HG03064 (cell line): Measurements from ENCODE around the gene RBM17.
"Not testable (repeated sequence)": the region's sequence is repeated elsewhere in the genome, so short reads cannot be mapped to it uniquely, and the experiment has no call there.

ENCODE experiments used
- ATAC-seq: cut with Tn5 transposase; IDR thresholded peaks from one replicate; pipeline ENCODE4 v1.9.1; 2021; ENCODE audit warnings: low read depth; ENCODE audit not compliant: unreplicated experiment

Gene RBM17

DNA sequence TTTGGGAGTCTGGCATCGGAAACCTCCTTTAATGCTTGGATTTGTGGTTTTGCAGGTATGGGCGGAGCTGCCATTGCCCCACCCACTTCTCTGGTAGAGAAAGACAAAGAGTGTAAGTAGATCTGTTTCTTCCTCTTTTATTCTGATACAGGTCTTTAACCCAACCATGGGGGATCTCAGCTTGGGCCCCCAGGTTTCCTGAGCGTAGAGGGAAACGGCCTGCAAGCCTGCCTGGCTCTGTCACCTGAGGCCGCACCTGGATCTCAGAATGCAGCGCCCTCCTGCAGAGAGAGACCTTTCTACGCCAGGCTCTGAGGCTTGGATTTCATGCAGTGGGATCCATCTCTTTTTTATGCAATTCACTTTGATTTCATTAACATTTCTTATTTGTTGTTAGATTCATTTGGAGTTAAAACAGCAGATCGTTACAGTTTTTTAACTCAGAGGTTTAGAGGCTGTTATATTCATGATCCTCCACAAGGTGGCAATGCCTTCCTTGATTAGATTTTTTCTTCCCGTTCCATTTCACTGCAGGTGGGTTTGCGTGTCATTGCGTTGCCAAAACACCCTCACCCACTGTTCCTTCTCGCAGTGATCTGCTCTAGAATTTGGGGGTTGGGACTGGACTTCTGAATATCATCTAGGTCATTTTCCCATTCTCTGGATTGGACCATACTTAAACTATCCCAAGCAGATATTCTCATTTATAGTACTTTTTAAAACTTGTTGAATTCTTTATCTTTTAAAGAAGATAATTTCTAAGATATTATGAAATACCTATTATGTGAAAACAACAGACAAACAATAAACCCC lies 20.0 kb downstream of the RBM17 start:
- no peak for ATAC-seq

- ATAC-seq: no peak
Measured at GRCh38 chr10:6109444-6109775, 20.6 kb downstream of the RBM17 start.

DNA sequence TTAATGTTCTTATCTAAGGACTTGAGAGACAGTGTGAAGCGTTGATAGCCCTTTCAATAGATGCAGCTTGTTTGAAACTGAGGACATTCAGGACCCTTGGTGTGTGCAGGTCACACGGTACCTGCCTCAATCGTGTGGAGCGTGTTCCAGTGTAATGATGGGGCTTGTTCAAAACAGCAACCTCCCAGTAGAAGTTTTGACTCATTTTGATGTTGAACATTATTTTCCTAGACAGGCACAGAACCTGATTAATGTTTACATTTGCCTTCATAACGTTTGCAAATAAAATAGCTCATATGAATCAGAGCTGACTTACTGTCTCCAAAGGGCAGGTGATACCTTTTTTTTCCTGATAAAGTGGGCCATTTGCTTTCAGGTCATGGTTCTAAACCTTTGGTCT lies 21.3 kb downstream of the RBM17 start:
- no peak for ATAC-seq

DNA sequence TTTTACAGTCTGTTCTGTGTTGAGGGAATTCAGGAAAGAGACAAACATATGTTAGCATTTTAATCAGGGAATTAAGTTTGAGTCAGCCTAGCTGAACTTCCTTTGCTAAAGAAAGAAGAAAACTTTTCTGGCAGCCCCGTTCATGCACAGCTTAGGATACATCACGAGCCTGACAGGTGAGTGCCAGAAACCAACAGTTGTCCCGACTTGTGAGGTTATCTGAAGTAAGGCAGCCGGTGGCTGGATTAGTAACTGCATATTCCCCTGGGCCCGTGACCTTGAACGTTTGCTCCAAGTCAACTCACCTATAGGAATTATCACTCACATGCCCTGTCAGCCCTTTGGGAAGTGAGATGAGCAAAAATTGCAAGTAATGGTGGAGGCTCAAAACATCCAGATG lies 24.1 kb downstream of the RBM17 start:
- ATAC-seq: no peak

GRCh38 chr10:6114299-6114698 lies 25.5 kb downstream of the RBM17 start:
- no peak for ATAC-seq

DNA sequence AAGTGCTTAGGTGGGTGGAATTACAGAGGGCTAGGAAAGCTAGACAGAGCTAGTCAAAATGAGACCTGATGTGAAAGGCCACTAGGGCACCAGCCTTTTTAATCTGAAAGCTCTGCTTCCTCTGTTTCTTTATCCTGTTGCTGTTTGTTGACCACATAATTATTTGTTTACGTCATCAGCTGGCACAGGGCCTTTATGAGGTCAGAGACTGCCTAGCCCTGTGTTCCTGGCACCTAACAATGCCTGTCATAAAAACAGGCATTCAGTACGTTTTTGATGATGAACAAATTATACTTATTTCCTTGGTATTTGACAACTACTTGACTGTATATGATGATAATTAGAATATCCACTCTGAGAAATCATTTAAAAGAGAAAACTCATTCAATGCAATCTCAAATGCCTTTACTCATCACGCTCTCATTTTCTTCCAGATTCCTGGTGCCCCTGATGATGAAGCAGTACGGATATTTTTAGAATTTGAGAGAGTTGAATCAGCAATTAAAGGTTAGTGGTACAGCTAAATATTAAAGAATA lies 26.0 kb downstream of the RBM17 start:
- ATAC-seq: no peak

DNA sequence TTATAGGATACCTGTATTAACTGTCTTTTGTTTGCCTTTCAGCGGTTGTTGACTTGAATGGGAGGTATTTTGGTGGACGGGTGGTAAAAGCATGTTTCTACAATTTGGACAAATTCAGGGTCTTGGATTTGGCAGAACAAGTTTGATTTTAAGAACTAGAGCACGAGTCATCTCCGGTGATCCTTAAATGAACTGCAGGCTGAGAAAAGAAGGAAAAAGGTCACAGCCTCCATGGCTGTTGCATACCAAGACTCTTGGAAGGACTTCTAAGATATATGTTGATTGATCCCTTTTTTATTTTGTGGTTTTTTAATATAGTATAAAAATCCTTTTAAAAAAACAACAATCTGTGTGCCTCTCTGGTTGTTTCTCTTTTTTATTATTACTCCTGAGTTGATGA lies 26.6 kb downstream of the RBM17 start:
- ATAC-seq: no peak

DNA sequence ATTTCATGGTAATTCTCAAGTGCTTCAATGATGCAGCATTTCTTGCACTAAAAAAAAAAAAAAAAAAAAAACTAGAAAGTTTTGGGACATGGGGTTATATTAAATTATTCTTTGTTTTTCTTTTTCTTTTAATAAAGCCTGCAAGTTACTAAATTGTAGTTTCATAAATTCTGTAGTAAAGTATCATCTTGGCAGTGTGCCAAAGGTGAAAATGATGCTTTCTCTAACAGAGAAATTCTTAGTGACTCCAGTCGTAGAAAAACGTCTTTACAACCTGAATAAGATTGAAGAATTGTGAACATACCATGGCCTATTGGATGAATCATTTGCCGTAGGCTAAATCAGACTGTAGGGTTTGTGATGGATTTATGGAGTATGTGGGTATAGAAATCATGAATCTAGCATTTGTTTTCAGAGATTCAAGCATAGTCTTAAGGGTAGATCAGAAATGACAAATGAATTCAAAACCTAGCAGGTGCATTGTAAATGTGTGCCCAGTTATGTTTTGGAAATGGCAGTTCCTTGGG lies 27.1 kb downstream of the RBM17 start:
- ATAC-seq: no peak

DNA sequence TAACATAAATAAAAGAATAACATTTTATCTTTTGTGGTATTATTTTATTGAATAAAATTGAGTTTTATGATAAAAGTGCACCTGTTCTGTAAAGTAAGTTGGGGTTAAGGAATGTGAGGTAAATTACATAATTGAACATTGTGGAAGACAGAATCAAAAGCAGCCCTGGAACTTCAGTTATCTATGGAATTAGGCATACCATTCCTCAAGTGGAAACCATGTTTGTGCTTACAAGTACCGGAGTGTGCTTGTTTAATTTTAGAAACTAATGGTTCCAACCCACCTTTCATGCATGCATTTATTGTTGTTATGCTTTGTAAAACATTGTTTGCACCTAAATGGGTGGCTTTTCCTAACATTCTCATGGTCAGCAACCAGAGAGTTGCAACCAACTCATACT lies 28.0 kb downstream of the RBM17 start:
- no peak for ATAC-seq

DNA sequence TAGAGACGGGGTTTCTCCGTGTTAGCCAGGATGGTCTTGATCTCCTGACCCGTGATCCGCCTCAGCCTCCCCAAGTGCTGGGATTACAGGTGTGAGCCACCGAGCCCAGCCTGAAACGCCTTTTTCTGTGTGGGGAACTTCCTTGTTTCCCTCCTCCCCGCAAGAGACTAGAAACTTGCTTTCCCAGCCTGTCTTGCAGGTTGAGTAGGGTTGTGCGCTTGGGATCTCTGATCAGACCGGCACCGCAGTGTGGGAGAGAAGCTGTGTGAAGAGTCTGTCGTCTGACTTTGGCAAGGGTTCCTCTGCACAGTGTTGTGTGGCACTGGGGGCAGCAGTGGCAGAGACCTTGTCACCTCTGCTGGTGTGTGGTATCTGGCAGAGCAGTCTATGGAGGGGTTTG lies 28.9 kb downstream of the RBM17 start:
- ATAC-seq: no peak

GRCh38 chr10:6119423-6119822 lies 30.6 kb downstream of the RBM17 start:
- no peak for ATAC-seq

DNA sequence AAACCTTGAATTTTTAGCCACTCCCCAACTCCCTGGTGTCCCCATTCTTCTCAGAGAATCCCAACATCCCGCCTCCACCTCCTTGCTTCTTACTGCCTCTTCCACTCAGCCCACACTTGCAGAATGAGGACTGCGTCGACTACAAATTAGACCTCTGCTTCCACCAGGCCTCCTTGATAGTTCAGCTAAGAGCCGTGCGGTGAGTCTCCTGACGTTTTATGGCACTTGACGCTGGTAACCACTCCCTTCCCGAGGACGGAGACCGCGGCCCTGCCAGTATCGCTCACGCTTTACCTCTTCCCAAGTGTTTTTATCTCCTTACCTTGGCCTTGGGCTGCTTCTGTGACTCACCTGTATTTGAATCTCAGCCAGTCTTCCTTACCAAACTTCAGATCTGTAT lies 31.1 kb downstream of the RBM17 start:
- no peak for ATAC-seq

- ATAC-seq: no peak
Measured at GRCh38 chr10:6120691-6121090, 31.9 kb downstream of the RBM17 start.

DNA sequence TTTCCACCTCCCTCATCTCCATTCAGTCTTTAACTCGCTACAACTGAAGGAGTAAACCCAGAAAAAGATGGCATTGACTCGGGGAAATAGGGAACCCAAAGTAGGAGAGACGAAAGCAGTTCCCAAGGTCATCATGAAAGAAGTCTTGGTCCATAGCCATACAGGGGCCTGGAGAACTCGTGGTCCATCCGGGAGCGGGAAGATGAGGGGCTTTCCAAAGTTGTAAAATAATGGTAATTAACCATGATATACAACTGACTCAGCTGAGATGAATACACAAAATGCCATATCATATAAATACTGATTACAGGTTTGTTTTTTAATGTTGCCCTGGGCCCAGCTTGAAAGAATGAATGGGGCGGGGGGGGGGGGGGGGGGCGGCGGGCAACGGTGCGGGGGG lies 32.3 kb downstream of the RBM17 start:
- no peak for ATAC-seq

GRCh38 chr10:6123532-6123931 lies 34.7 kb downstream of the RBM17 start:
- no peak for ATAC-seq

- no peak for ATAC-seq
Measured at GRCh38 chr10:6124666-6125065, 35.8 kb downstream of the RBM17 start.

GRCh38 chr10:6127461-6127860 lies 38.6 kb downstream of the RBM17 start:
- not testable (repeated sequence) for ATAC-seq

- no peak for ATAC-seq
Measured at GRCh38 chr10:6128087-6128486, 39.3 kb downstream of the RBM17 start.

DNA sequence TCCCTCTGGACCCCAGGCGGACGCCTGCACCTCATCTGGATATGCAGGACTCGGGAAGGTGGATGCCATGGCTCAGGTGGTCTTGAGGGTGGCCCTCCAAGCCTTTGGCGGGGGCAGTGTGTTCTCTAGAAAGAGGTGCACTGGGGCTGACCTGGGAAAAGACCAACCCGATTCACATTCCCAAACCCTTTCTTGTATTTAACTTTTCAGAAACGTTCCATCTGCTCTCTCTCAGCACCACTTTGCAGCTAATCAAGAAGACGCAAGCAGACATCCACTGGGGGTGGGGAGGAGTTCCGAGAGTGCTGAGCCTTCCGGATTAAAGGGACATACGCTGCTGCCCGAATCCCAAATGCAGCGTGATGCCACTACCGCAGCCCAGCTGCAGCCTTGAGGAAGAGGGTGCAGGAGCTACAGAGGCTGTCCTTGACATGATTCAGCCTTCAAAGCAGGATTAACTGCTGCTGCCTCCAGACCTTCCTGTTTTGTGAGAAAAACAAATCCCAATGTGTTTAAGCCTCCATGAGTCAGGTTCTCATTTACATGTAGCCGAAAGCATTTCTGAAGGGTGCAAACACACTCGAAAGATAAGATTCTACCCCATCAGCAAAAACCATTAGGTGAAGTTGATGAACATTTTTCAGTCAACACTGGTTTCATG lies 39.9 kb downstream of the RBM17 start:
- no peak for ATAC-seq

- no peak for ATAC-seq
Measured at GRCh38 chr10:6130848-6131470, 42.1 kb downstream of the RBM17 start.

DNA sequence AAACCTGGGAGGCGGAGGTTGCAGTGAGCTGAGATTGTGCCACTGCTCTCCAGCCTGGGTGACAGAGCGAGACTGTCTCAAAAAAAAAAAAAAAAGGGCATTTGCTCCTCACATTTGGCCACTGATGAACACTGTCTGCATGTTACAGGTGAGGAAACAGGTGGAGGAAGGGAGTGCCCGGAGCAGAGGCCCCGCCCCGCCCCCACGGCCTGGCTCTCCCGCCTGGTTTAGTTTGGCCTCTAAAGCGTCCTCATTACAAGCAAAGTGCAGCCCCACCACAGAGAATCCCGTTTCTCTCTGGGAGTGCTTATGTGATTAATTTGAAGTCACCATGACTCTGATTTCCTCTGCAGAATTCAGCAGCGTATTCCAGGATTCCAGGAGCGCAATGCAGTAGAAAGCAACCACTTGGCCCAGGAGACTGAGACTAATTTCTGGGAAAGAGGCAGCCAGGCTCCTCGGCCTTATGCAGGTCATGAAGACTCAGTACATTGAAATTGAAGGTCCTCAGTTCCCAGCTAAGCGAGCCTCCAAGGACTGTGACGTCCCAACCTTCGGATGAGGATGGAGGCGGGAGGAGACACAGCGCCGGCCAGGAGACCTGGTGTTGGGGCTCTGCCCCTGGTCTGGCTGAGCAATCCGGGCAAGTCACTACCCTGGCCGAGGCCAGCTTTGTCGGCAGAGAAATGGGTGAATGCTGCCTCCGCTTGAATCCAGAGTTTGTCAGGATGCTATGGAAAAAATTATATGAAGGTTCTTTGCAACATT lies 44.7 kb downstream of the RBM17 start:
- no peak for ATAC-seq
